Measurements from ENCODE around the gene HNRNPDL.

The HNRNPDL gene

DNA sequence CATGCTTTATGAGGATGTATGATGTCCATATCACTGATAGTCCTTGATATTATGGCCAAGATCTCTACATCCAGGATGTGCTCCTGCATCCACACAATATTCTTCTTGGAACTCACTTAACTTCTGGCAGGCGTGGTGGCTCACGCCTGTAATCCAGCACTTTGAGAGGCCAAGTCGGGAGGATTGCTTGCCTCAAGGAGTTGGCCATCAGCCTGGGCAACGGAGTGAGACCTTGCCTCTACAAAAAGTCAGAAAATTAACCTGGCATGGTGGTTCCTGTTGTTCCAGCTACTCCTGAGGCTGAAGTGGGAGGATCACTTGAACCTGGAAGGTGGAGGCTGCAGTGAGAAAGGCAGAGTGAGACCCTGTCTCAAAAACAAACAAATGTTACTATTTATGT lies 54.2 kb downstream of the HNRNPDL start:
- H3K4me3 ChIP-seq (ENCODE audit: low read depth, low read length): no peak overlapping the region

DNA sequence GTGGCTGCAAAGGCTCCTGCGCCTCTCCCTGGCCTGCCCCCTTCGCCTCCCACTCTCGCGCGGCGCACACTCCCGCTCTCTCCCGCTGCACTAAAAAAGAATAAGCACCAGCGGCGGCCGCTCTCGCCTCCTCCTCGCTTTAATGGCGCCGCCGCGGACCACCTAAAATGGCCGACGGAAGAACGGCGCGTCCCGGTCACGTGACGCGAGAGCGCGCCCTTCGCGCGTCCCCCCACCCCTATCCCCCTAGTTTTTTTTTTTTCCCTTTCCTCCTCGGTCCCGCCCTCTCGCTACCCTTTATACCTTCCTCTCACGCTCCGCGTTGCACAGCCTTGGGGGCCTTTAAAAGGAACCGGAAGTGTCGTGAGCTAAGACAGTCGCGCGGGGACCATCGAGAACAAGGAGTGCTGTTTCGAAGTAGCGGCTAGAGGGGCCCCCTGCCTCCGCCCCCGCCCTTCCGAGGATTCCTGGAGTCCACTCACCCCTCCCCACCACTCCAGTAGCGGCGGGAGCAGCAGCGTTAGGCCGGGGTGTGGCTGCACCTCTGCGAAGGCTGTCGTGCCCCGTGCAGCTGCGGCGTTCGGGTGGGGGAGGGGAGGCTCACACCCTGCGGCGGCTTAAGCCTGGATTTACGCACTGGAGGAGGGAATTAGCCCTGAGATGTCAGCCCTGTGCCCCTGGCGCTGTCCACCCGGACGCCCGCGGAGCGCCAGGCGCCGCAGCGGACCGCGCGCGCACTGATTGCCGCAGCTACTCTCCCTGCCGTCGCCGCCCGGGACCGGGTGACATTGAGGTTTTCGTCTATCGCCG lies 56.2 kb downstream of the HNRNPDL start, which contains the start of gene HNRNPD:
HNRNPD (minus strand) TSS at position 176 of the 810 bp plus-strand sequence. CDS start 313 bp downstream, outside the sequence.
- peak within 1 kb of the TSS; percentile 86 for H3K4me3 ChIP-seq (ENCODE audit: low read depth, low read length)
- TF ChIP-seq, protein P1, sequence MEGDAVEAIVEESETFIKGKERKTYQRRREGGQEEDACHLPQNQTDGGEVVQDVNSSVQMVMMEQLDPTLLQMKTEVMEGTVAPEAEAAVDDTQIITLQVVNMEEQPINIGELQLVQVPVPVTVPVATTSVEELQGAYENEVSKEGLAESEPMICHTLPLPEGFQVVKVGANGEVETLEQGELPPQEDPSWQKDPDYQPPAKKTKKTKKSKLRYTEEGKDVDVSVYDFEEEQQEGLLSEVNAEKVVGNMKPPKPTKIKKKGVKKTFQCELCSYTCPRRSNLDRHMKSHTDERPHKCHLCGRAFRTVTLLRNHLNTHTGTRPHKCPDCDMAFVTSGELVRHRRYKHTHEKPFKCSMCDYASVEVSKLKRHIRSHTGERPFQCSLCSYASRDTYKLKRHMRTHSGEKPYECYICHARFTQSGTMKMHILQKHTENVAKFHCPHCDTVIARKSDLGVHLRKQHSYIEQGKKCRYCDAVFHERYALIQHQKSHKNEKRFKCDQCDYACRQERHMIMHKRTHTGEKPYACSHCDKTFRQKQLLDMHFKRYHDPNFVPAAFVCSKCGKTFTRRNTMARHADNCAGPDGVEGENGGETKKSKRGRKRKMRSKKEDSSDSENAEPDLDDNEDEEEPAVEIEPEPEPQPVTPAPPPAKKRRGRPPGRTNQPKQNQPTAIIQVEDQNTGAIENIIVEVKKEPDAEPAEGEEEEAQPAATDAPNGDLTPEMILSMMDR (IDR thresholded peaks at IDR 0.05; ENCODE audit: control insufficient read depth, extremely low read depth, insufficient read depth): no peak
- DNase-seq (ENCODE audit: low read depth): peak; percentile 98

More for the DNA sequence above, 54.2 kb downstream of the HNRNPDL start:
- no peak for DNase-seq (ENCODE audit: low read depth)
- TF ChIP-seq, protein P1 (IDR thresholded peaks at IDR 0.05; ENCODE audit: control insufficient read depth, extremely low read depth, insufficient read depth): no peak

DNA sequence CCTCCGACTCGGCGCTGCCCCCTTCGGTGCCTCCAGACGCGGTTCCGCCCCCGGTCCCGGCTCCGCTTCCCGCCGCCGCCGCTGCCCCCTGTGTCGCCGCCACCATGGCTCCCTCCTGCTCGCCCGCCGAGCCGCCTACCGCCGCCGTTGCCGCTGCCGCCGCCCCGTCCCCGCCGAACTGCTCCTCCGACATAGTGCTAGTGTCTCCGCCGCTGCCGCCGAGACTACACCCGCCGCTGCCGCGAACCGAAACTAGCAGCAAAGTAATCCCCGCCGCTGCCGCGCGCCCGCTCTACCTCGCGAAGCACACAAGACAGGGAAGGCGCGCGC lies 56.8 kb downstream of the HNRNPDL start:
- no peak for DNase-seq (ENCODE audit: low read depth)
- peak overlapping the region; percentile 86 for H3K4me3 ChIP-seq (ENCODE audit: low read depth, low read length)
- TF ChIP-seq, protein P1 (IDR thresholded peaks at IDR 0.05; ENCODE audit: control insufficient read depth, extremely low read depth, insufficient read depth): no peak
